Common myeloid progenitor, CD34-positive (primary cell): ENCODE results near the gene LSM4.
A peak's percentile ranks its signal among the peaks of the same experiment; 100 is the strongest.

Source experiments
- CTCF ChIA-PET: fragments of 350-600 bp; sonication (Branson Sonifier 250); formaldehyde crosslinking; loops from one replicate; lab custom pipeline; 2021; ENCODE audit warnings: antibody characterized with exemption; lab: Charles Lee
- POLR2A ChIA-PET: fragments of 350-600 bp; sonication (Branson Sonifier 250); formaldehyde crosslinking; loops from one replicate; lab custom pipeline; 2021; ENCODE audit warnings: antibody characterized with exemption; lab: Charles Lee
- DNase-seq, 3 donors: peaks; one replicate each; pipeline versions ENCODE4 v3.0.0 to v3.0.0-alpha.2; 2013
- H3K27ac ChIP-seq, 2 experiments: 1 replicate in 1 of 2; 2 replicates in 1 of 2; pipeline ENCODE4 v1.7.0; 2013; ENCODE audit warnings: inconsistent platforms in 2 of 2, low read length in 2 of 2, mild to moderate bottlenecking in 2 of 2, low read depth in 1 of 2, moderate library complexity in 1 of 2; ENCODE audit not compliant: severe bottlenecking in 2 of 2, insufficient read depth in 1 of 2, poor library complexity in 1 of 2
- H3K27me3 ChIP-seq, 5 experiments: replicated peaks in 2 of 5; 1 replicate in 3 of 5; 2 replicates in 2 of 5; pipeline versions ENCODE4 v1.6.1 to v1.7.0; 2013; ENCODE audit warnings: low read length in 4 of 5, mild to moderate bottlenecking in 2 of 5, moderate library complexity in 2 of 5, inconsistent platforms in 1 of 5; ENCODE audit not compliant: insufficient read depth in 5 of 5, control insufficient read depth in 4 of 5
- H3K36me3 ChIP-seq, 4 experiments: 1 replicate in 2 of 4; 2 replicates in 2 of 4; pipeline versions ENCODE4 v1.6.1 to v1.7.0; 2013; ENCODE audit warnings: low read length in 3 of 4, control low read depth in 1 of 4, mild to moderate bottlenecking in 1 of 4; ENCODE audit not compliant: control insufficient read depth in 4 of 4, insufficient read depth in 4 of 4
- H3K4me1 ChIP-seq, 4 experiments: 1 replicate in 3 of 4; 2 replicates in 1 of 4; pipeline versions ENCODE4 v1.6.1 to v1.7.1; 2013; ENCODE audit warnings: low read length in 3 of 4, mild to moderate bottlenecking in 3 of 4, control low read depth in 1 of 4, inconsistent platforms in 1 of 4, moderate library complexity in 1 of 4; ENCODE audit not compliant: control insufficient read depth in 4 of 4, insufficient read depth in 4 of 4; ENCODE audit errors: control extremely low read depth in 1 of 4
- H3K4me3 ChIP-seq, 7 experiments: 1 replicate in 4 of 7; 2 replicates in 3 of 7; pipeline versions ENCODE4 v1.5.1 to v1.7.0; 2013; ENCODE audit warnings: mild to moderate bottlenecking in 7 of 7, low read length in 6 of 7, moderate library complexity in 6 of 7, inconsistent platforms in 2 of 7, low read depth in 2 of 7, control low read depth in 1 of 7; ENCODE audit not compliant: insufficient read depth in 4 of 7, control insufficient read depth in 1 of 7; ENCODE audit errors: extremely low read depth in 1 of 7
- H3K9me3 ChIP-seq, 5 experiments: 1 replicate in 4 of 5; 2 replicates in 1 of 5; pipeline versions ENCODE4 v1.6.1 to v1.7.1; 2013; ENCODE audit warnings: low read length in 4 of 5, mild to moderate bottlenecking in 2 of 5, inconsistent platforms in 1 of 5, low read depth in 1 of 5, moderate library complexity in 1 of 5; ENCODE audit not compliant: control insufficient read depth in 4 of 5, insufficient read depth in 2 of 5; ENCODE audit errors: control extremely low read depth in 1 of 5
- WGBS: methylation state at CpG from one replicate; pipeline ENCODE4 v1.1.5; 2013; ENCODE audit not compliant: insufficient coverage; 5-methylcytosine and 5-hydroxymethylcytosine counted together

LSM4 gene

GRCh38 chr19:18281082-18282020, 41.5 kb downstream of the LSM4 start, which contains the start of gene JUND:
JUND (minus strand) TSS chr19:18281622; CDS start chr19:18281484, 138 bp downstream.
- CTCF ChIA-PET: interaction anchor here (0.6 to 16.0 kb wide), 10 partner anchors 10 to 998 kb away, joined by 3 to 354 read pairs (median 4); partner anchors contain the start of genes LSM4 and SSBP4
- POLR2A ChIA-PET: interaction anchor here (0.6 to 6.8 kb wide), 21 partner anchors 11 to 331 kb away, joined by 3 to 217 read pairs (median 5); partner anchors contain the start of genes LSM4 and MPV17L2
- Histone ChIP-seq H3K27me3 (no peaks in the 10 kb centered on the region), H3K36me3 (peaks cover 3 to 18% (median 11%) of the 10 kb centered on the region in 4 experiments), H3K9me3 (no peaks in the 10 kb centered on the region), H3K4me3 (peak within 1 kb of the TSS; percentile 86 to 100 (median 99)), H3K4me1 (peaks cover 3 to 42% (median 25%) of the 10 kb centered on the region in 4 experiments), H3K27ac (peak within 1 kb of the TSS; percentile 98 to 99)
- DNase-seq: peak; percentile 98 to 99 (median 99)
- under 1% methylated on average over 94 of the region's 138 CpGs for WGBS

- DNase-seq: peak in 2 of 3 donors; percentile 81 to 84
- H3K4me1 ChIP-seq: peaks cover 3 to 40% (median 27%) of the 10 kb centered on the region in 4 experiments
- no peaks in the 10 kb centered on the region for H3K9me3 ChIP-seq
- CTCF ChIA-PET: interaction anchor here (0.6 to 16.0 kb wide), 12 partner anchors 11 to 138 kb away, joined by 3 to 354 read pairs (median 4); partner anchors contain the start of genes LSM4 and SSBP4
- WGBS: under 1% methylated on average over 66 of the region's 111 CpGs
- POLR2A ChIA-PET: interaction anchor here (0.6 to 6.8 kb wide), 14 partner anchors 11 to 266 kb away, joined by 3 to 217 read pairs (median 6); partner anchors contain the start of gene LSM4
- H3K27ac ChIP-seq: peak overlapping the region; percentile 98 to 99
- peaks cover 3 to 24% (median 15%) of the 10 kb centered on the region in 4 experiments for H3K36me3 ChIP-seq
- peak overlapping the region; percentile 86 to 100 (median 99) for H3K4me3 ChIP-seq
- no peaks in the 10 kb centered on the region for H3K27me3 ChIP-seq
Measured at GRCh38 chr19:18280247-18281081, 42.4 kb downstream of the LSM4 start.

GRCh38 chr19:18279516-18280246, 43.2 kb downstream of the LSM4 start:
- Histone ChIP-seq H3K36me3 (peaks cover 3 to 31% (median 17%) of the 10 kb centered on the region in 4 experiments), H3K4me3 (peak overlapping the region; percentile 86 to 100 (median 99)), H3K9me3 (no peaks in the 10 kb centered on the region), H3K27ac (peak overlapping the region; percentile 98 to 99), H3K4me1 (peaks cover 3 to 40% (median 25%) of the 10 kb centered on the region in 4 experiments), H3K27me3 (no peaks in the 10 kb centered on the region)
- ChIA-PET POLR2A (interaction anchor here (0.6 to 6.8 kb wide), 12 partner anchors 12 to 132 kb away, joined by 3 to 217 read pairs (median 4); partner anchors contain the start of gene LSM4), CTCF (interaction anchor here (0.6 to 16.0 kb wide), 17 partner anchors 11 to 139 kb away, joined by 3 to 354 read pairs (median 4); partner anchors contain the start of genes LSM4 and SSBP4)
- WGBS: 0% methylated on average over 20 of the region's 55 CpGs
- DNase-seq: peak; percentile 89 to 95 (median 93)

- 14% methylated on average over 3 of the region's 5 CpGs for WGBS
- peak in 1 of 3 donors; percentile 74 for DNase-seq
- H3K36me3 ChIP-seq: peaks cover 3 to 35% (median 20%) of the 10 kb centered on the region in 4 experiments
- ChIA-PET POLR2A (interaction anchor here (0.7 to 6.8 kb wide), 9 partner anchors 13 to 135 kb away, joined by 3 to 217 read pairs (median 10); partner anchors contain the start of gene LSM4), CTCF (interaction anchor here (0.6 to 16.0 kb wide), 16 partner anchors 12 to 114 kb away, joined by 3 to 354 read pairs (median 4); partner anchors contain the start of gene LSM4)
- peak overlapping the region; percentile 98 to 99 for H3K27ac ChIP-seq
- H3K4me3 ChIP-seq: peak overlapping the region; percentile 44 to 100 (median 99)
- H3K9me3 ChIP-seq: no peaks in the 10 kb centered on the region
- H3K4me1 ChIP-seq: peaks cover 3 to 37% (median 23%) of the 10 kb centered on the region in 4 experiments
- no peaks in the 10 kb centered on the region for H3K27me3 ChIP-seq
Measured at GRCh38 chr19:18279266-18279515, 43.7 kb downstream of the LSM4 start.

DNA sequence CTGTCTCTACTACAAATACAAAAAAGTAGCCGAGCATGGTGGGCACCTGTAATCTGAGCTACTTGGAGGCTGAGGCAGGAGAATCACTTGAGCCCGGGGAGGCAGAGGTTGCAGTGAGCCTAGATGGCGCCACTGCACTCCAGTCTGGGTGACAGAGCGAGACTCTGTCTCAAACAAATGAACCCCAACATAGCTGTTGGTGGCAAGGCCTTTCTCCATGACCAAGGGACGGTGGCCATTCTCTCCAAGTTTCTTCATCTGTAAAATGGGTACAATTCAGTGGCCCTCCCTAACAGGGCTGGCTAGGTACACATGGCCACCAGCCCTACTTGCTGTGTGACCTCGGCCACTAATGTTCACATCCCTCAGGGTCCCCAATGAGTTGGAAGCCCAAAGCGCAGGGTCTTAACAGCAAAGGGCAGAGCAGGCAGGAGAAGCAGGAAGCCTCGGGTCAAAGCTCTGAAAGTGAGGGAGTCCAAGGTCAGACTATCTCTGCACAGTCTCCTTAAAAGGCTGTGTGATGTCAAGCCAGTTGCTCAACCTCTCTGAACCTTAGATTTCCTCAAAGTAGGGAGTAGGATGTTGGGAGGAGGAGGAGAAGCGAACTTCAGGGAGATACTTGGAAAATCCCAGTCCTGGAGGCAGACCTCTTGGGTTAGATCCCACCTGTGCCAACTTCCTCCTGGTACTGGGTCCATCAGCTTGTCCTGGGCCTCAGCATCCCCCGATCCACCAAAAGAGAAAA, 44.2 kb downstream of the LSM4 start:
- H3K4me1 ChIP-seq: peaks cover 3 to 37% (median 23%) of the 10 kb centered on the region in 4 experiments
- WGBS: 86% methylated on average over 9 of the region's 10 CpGs
- H3K4me3 ChIP-seq: peak overlapping the region; percentile 44 to 100 (median 99)
- POLR2A ChIA-PET: interaction anchor here (0.8 to 6.8 kb wide), 12 partner anchors 13 to 136 kb away, joined by 3 to 217 read pairs (median 8); partner anchors contain the start of gene LSM4
- CTCF ChIA-PET: interaction anchor here (0.6 to 16.0 kb wide), 22 partner anchors 10 to 114 kb away, joined by 3 to 354 read pairs (median 4); partner anchors contain the start of gene LSM4
- H3K9me3 ChIP-seq: no peaks in the 10 kb centered on the region
- DNase-seq: peak; percentile 80 to 89 (median 82)
- H3K27ac ChIP-seq: peak overlapping the region; percentile 98 to 99
- no peaks in the 10 kb centered on the region for H3K27me3 ChIP-seq
- H3K36me3 ChIP-seq: peaks cover 3 to 35% (median 20%) of the 10 kb centered on the region in 4 experiments
